BE2C (cell line): ENCODE data around the gene VAV1.
A peak's percentile ranks its signal among the peaks of the same experiment; 100 is the strongest.

Experiments
- DNase-seq: peaks from one replicate; pipeline ENCODE4 v3.0.0-alpha.2; 2020
- H3K27me3 ChIP-seq: fragments of 250-450 bp; sonication (Bioruptor Pico); 2 replicates; pipeline ENCODE4 v1.5.1; 2020; ENCODE audit warnings: mild to moderate bottlenecking
- H3K36me3 ChIP-seq: fragments of 250-450 bp; sonication (Bioruptor Pico); 2 replicates; pipeline ENCODE4 v1.5.1; 2020; ENCODE audit warnings: mild to moderate bottlenecking
- H3K4me1 ChIP-seq: fragments of 250-450 bp; sonication (Bioruptor Pico); 2 replicates; pipeline ENCODE4 v1.5.1; 2020
- H3K4me3 ChIP-seq: 2 replicates; pipeline ENCODE4 v1.5.1; 2011; ENCODE audit warnings: low read depth, low read length
- H3K9me3 ChIP-seq: fragments of 250-450 bp; sonication (Bioruptor Pico); 2 replicates; pipeline ENCODE4 v1.5.1; 2020
- CTCF ChIP-seq: IDR thresholded peaks from 2 replicates; pipeline ENCODE4 v1.5.1; 2012; ENCODE audit warnings: mild to moderate bottlenecking, low read depth, low read length

Gene VAV1

GRCh38 chr19:6765738-6766356, 6.7 kb upstream of the VAV1 start:
- DNase-seq, result no peak
- Histone ChIP-seq H3K4me1 (no peaks in the 10 kb centered on the region), H3K4me3 (no peak overlapping the region), H3K27me3 (no peaks in the 10 kb centered on the region), H3K36me3 (no peaks in the 10 kb centered on the region), H3K9me3 (no peaks in the 10 kb centered on the region; the same call in 1 of the 2 replicates)
- TF ChIP-seq CTCF, result no peak

GRCh38 chr19:6766357-6767080, 6.0 kb upstream of the VAV1 start:
- DNase-seq, result no peak
- no peak for TF ChIP-seq CTCF
- Histone ChIP-seq H3K4me3 (no peak overlapping the region), H3K27me3 (no peaks in the 10 kb centered on the region), H3K36me3 (no peaks in the 10 kb centered on the region), H3K4me1 (no peaks in the 10 kb centered on the region), H3K9me3 (no peaks in the 10 kb centered on the region)

GRCh38 chr19:6767081-6767356, 5.5 kb upstream of the VAV1 start:
- Histone ChIP-seq H3K36me3 (no peaks in the 10 kb centered on the region), H3K4me3 (no peak overlapping the region), H3K4me1 (no peaks in the 10 kb centered on the region), H3K9me3 (no peaks in the 10 kb centered on the region), H3K27me3 (no peaks in the 10 kb centered on the region)
- DNase-seq, result no peak
- TF ChIP-seq CTCF, result no peak

- Histone ChIP-seq H3K27me3 (no peaks in the 10 kb centered on the region), H3K9me3 (no peaks in the 10 kb centered on the region), H3K36me3 (no peaks in the 10 kb centered on the region), H3K4me1 (no peaks in the 10 kb centered on the region), H3K4me3 (no peak within 1 kb of the TSS)
- TF ChIP-seq CTCF, result no peak
- DNase-seq, result peak; percentile 16
Measured at GRCh38 chr19:6767357-6768235, 4.9 kb upstream of the VAV1 start, which contains the start of gene SH2D3A. TSS of gene SH2D3A (minus strand) at chr19:6767435. CDS start at chr19:6763748, 3,687 bp downstream.

GRCh38 chr19:6768236-6768785, 4.2 kb upstream of the VAV1 start:
- Histone ChIP-seq H3K9me3 (no peaks in the 10 kb centered on the region), H3K27me3 (no peaks in the 10 kb centered on the region), H3K4me1 (no peaks in the 10 kb centered on the region), H3K4me3 (no peak overlapping the region), H3K36me3 (no peaks in the 10 kb centered on the region)
- TF ChIP-seq CTCF, result no peak
- DNase-seq, result no peak
